OCI-LY7 (cell line): ENCODE results near the gene RAD23A. TPM values are rescaled to one million over a fixed set of nuclear protein-coding genes. Genes with fewer than 3 reads are reported as not detected.

ENCODE experiments used
- BruUV-seq: library from RNA; stranded (reverse); fragments of 400-500 nt; replicated peaks from 2 replicates; lab custom pipeline; 2021; lab: Mats Ljungman, UMichigan
- CTCF ChIA-PET: fragments of 300-600 bp; sonication (Branson Sonifier 250); formaldehyde crosslinking; loops from one replicate; lab custom pipeline; 2022; ENCODE audit warnings: antibody characterized with exemption; ENCODE audit not compliant: unreplicated experiment; lab: Charles Lee
- POLR2A ChIA-PET: fragments of 300-600 bp; sonication (Branson Sonifier 250); formaldehyde crosslinking; loops from one replicate; lab custom pipeline; 2022; ENCODE audit warnings: antibody characterized with exemption; lab: Charles Lee
- DNase-seq: peaks from one replicate; pipeline ENCODE4 v3.0.0-alpha.2; 2015; ENCODE audit warnings: low spot score
- H2AFZ ChIP-seq: fragments of 200-600 bp; sonication (generic), shearing (Covaris generic); 2 replicates; pipeline ENCODE4 v1.6.1; 2014; ENCODE audit warnings: mild to moderate bottlenecking, antibody characterized with exemption, low read length, moderate library complexity
- H3K27ac ChIP-seq: fragments of 200-600 bp; sonication (generic); 2 replicates; pipeline ENCODE4 v1.5.1; 2014; ENCODE audit warnings: mixed run types, low read depth, mild to moderate bottlenecking, moderate library complexity, low read length, inconsistent platforms; ENCODE audit not compliant: poor library complexity, severe bottlenecking
- H3K36me3 ChIP-seq: fragments of 200-600 bp; sonication (generic); 2 replicates; pipeline ENCODE4 v1.6.1; 2014; ENCODE audit warnings: mild to moderate bottlenecking, antibody characterized with exemption, low read length, moderate library complexity, mixed read lengths; ENCODE audit not compliant: insufficient read depth
- H3K4me1 ChIP-seq: fragments of 200-600 bp; sonication (generic); 2 replicates; pipeline ENCODE4 v1.5.1; 2014; ENCODE audit warnings: mild to moderate bottlenecking, low read length; ENCODE audit not compliant: insufficient read depth, poor library complexity, severe bottlenecking
- H3K4me2 ChIP-seq: fragments of 200-600 bp; sonication (generic); 2 replicates; pipeline ENCODE4 v1.6.1; 2014; ENCODE audit warnings: mild to moderate bottlenecking, low read length
- H3K4me3 ChIP-seq: fragments of 200-600 bp; sonication (generic); 2 replicates; pipeline ENCODE4 v1.5.1; 2014; ENCODE audit warnings: mild to moderate bottlenecking, low read depth, low read length; ENCODE audit not compliant: poor library complexity, severe bottlenecking
- H3K79me2 ChIP-seq: fragments of 200-600 bp; sonication (generic); 2 replicates; pipeline ENCODE4 v1.6.1; 2016; ENCODE audit warnings: low read depth, mild to moderate bottlenecking, low read length, moderate library complexity, mixed read lengths; ENCODE audit not compliant: insufficient read depth
- H3K9me2 ChIP-seq: fragments of 200-600 bp; sonication (generic); 2 replicates; pipeline ENCODE4 v1.6.1; 2016; ENCODE audit warnings: mild to moderate bottlenecking, low read length, mixed read lengths; ENCODE audit not compliant: insufficient read depth
- H3K9me3 ChIP-seq: fragments of 200-600 bp; sonication (generic); 2 replicates; pipeline ENCODE4 v1.6.1; 2014; ENCODE audit warnings: mild to moderate bottlenecking, mixed run types, low read length, mixed read lengths
- H4K20me1 ChIP-seq: fragments of 200-600 bp; sonication (generic); 2 replicates; pipeline ENCODE4 v1.6.1; 2014; ENCODE audit warnings: mild to moderate bottlenecking, antibody characterized with exemption, low read length, moderate library complexity, mixed read lengths; ENCODE audit not compliant: insufficient read depth
- EZH2phosphoT487 ChIP-seq: fragments of 200-600 bp; sonication (generic); IDR thresholded peaks from 2 replicates; pipeline ENCODE4 v1.6.1; 2018; ENCODE audit warnings: low read depth, borderline replicate concordance, mild to moderate bottlenecking, mixed run types, antibody characterized with exemption, low read length, moderate library complexity, mixed read lengths
- intact Hi-C: fragments of 100-400 bp; cut with micrococcal nuclease; formaldehyde crosslinking; loops from one replicate; pipeline ENCODE4 v1.10.0; 2022; ENCODE audit not compliant: unreplicated experiment
- total RNA-seq, 2 experiments: library from RNA; depleted of rRNA in 1 of 2; stranded (reverse); fragments of >200 nt in 1 of 2; shearing (Covaris generic) in 1 of 2; gene quantifications; 2 replicates each; pipeline ENCODE4 v1.2.3, GENCODE V29; 2014 to 2022
- TF ChIP-seq, protein P1 (sequence below): fragments of 200-600 bp; sonication (generic); conservative IDR thresholded peaks from 2 replicates; pipeline ENCODE4 v1.5.1; 2014; ENCODE audit warnings: mild to moderate bottlenecking, antibody characterized with exemption, low read length, moderate library complexity, mixed read lengths

The RAD23A gene
- total RNA-seq, 2 experiments from 2014 or later: 171 to 237 TPM

DNA sequence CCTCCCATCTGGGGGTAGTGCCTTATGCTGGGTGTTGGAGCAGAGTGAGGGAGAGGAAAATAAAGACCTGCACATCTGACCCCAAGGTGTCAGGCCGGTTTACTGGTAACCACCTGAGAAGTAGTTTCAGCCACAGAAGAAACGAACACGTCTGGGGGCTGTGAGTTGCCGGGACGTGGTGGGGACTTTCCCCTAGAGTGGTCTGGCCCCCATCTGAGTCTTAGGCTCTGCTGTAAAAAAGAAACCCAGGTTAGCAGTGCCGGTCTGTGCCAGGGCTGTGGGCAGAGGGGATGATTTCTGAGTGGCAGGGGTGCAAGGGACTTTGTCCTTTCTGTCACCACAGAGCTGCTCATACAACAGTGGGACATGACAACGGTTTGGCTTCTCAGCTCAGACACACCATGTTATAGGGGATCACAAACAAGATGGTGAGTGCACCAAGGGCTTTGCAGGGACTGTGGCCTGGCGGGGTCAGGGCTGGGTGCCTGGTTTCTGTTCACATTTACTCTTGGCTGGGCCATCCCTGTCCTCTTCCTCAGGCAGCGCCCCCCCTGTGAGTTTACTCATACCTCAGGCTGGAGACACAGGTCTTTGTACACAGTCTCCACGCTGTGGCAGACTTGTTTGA is 45.7 kb upstream of the RAD23A start:
- ChIA-PET CTCF (no interaction called here), POLR2A (interaction anchor here (1.2 kb wide), 1 partner anchor 21 kb away, joined by 3 read pairs; no protein-coding TSS in a partner anchor)
- Histone ChIP-seq H3K9me2 (no peaks in the 10 kb centered on the region), H3K4me2 (no peak overlapping the region), H3K9me3 (no peaks in the 10 kb centered on the region), H3K36me3 (peaks cover 27% of the 10 kb centered on the region; the same call in 1 of the 2 replicates), H3K4me1 (no peaks in the 10 kb centered on the region), H2AFZ (no peak overlapping the region), H3K79me2 (no peaks in the 10 kb centered on the region), H3K27ac (no peak overlapping the region), H3K4me3 (no peak overlapping the region), H4K20me1 (no peaks in the 10 kb centered on the region)
- TF ChIP-seq EZH2phosphoT487: no peak
- TF ChIP-seq, protein P1, sequence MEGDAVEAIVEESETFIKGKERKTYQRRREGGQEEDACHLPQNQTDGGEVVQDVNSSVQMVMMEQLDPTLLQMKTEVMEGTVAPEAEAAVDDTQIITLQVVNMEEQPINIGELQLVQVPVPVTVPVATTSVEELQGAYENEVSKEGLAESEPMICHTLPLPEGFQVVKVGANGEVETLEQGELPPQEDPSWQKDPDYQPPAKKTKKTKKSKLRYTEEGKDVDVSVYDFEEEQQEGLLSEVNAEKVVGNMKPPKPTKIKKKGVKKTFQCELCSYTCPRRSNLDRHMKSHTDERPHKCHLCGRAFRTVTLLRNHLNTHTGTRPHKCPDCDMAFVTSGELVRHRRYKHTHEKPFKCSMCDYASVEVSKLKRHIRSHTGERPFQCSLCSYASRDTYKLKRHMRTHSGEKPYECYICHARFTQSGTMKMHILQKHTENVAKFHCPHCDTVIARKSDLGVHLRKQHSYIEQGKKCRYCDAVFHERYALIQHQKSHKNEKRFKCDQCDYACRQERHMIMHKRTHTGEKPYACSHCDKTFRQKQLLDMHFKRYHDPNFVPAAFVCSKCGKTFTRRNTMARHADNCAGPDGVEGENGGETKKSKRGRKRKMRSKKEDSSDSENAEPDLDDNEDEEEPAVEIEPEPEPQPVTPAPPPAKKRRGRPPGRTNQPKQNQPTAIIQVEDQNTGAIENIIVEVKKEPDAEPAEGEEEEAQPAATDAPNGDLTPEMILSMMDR: no peak
- BruUV-seq: no TSS peak
- DNase-seq: no peak
- intact Hi-C loops: no loop called here

DNA sequence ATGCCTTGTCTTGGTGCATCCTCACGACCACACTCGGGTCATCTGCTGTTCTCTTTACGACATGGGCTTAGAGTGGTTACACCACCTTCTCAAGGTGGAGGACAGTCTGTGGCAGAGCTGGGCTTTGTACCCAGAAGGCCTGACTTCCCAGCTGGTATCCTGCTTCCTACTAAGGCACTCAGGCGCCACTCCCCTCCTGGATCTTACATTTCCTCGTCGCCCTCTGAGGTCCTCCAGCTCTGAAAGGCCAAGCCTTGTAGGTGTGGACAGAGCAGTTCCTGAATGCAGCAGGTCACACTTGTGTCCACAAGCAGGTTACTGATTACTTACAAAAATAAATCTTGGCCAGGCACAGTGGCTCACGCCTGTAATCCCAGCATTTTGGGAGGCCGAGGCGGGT is 38.5 kb upstream of the RAD23A start:
- TF ChIP-seq, protein P1: no peak
- TF ChIP-seq EZH2phosphoT487: no peak
- ChIA-PET POLR2A (no interaction called here), CTCF (no interaction called here)

DNA sequence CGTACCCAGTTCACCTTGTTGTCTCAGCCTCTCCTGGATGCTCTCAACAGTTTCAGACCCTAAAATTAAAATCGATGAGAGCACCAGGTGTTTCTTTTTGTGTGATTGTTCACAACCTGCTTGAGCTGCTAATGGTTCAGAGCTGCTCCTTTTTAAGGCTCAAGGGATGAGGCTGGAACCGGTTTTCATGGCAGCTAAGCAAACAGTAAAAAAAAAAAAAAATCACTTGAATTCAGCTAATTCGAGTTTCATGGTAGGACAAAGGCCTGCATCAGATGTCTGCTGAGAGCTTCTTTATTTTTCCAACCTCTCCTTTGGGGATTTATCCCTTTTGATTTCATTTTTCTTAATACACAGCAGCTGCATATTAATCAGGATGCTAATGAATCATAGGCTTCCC is 33.1 kb upstream of the RAD23A start:
- DNase-seq: no peak
- TF ChIP-seq EZH2phosphoT487: no peak
- TF ChIP-seq, protein P1: no peak
- H3K9me2 ChIP-seq: no peaks in the 10 kb centered on the region
- intact Hi-C loops: no loop called here
- H3K4me3 ChIP-seq: no peak overlapping the region
- POLR2A ChIA-PET: interaction anchor here (0.6 to 0.7 kb wide), 2 partner anchors 32 to 95 kb away, joined by 3 read pairs; no protein-coding TSS in a partner anchor
- no TSS peak for BruUV-seq
- no peaks in the 10 kb centered on the region for H4K20me1 ChIP-seq
- no peaks in the 10 kb centered on the region for H3K79me2 ChIP-seq
- CTCF ChIA-PET: no interaction called here
- no peak overlapping the region for H2AFZ ChIP-seq
- H3K4me1 ChIP-seq: no peaks in the 10 kb centered on the region
- H3K36me3 ChIP-seq: no peaks in the 10 kb centered on the region
- H3K27ac ChIP-seq: no peak overlapping the region
- no peaks in the 10 kb centered on the region for H3K9me3 ChIP-seq
- H3K4me2 ChIP-seq: no peak overlapping the region

More for the DNA sequence above, 38.5 kb upstream of the RAD23A start:
- no peak overlapping the region for H3K4me3 ChIP-seq
- no peak overlapping the region for H3K4me2 ChIP-seq
- no peak overlapping the region for H3K27ac ChIP-seq
- DNase-seq: no peak
- H3K9me3 ChIP-seq: no peaks in the 10 kb centered on the region
- no peak overlapping the region for H2AFZ ChIP-seq
- no peaks in the 10 kb centered on the region for H3K9me2 ChIP-seq
- H3K4me1 ChIP-seq: no peaks in the 10 kb centered on the region
- no TSS peak for BruUV-seq
- no peaks in the 10 kb centered on the region for H3K36me3 ChIP-seq
- no peaks in the 10 kb centered on the region for H3K79me2 ChIP-seq
- intact Hi-C loops: no loop called here
- no peaks in the 10 kb centered on the region for H4K20me1 ChIP-seq
